T-helper 1 cell (primary cell): ENCODE results near the gene PITPNC1.

Experiments
- DNase-seq, 5 donors: peaks; one replicate each; pipeline ENCODE4 v3.0.0-alpha.2; 2012 to 2020

The PITPNC1 gene

DNA sequence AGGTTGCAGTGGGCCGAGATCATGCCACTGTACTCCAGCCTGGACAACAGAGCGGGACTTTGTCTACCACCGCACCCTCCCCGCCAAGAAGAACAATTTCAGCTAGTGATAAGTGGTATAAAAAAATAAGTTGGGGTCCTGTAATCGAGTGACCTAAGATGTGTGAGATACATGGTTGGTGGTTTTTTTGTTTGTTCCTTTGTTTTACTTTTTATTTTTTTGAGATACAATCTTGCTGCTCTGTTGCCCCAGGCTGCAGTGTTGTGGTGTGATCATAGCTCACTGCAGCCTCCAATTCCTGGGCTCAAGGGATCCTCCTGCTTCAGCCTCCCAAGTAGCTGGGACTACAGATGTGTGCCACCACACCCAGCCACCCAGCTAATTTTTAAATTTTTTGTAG, 58.7 kb downstream of the PITPNC1 start:
- DNase-seq = no peak

DNA sequence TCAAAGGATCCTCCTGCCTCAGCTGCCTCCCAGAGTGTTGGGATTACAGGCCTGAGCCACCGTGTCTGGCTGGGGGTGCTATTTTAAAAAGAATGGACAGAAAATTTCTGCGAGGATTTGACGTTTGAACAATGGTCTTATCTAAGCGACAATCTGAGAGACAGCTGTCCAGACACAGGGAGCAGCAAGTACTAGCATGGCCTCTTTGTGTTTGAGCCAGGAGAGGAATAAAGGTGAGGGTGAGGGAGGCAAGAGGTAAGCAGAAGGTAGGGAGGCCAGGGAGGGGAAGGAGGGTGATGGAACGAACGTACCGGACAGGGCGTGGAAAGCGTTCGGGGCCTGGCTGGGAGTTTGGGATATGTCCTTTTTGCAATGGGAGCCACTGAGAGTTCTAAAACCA, 59.2 kb downstream of the PITPNC1 start:
- no peak for DNase-seq

DNA sequence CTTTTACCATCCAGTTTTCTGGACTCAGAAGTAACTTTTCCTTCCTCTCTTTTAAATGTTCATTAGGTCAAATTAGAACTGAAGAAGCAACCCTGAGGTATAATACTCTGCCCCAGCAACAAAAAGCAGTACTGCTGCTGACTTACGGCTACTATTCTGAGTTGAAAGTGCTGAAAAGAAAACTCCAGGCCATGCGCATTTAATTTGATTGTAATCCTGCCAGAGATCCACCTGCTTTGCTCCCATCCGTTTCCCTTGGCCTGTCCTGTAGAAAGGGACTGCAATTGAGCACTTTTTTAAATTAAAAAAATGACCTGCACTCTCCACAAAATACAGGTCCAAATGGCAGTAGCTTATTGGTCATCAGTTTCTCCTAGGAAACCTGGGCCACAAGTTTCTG, 61.6 kb downstream of the PITPNC1 start:
- DNase-seq = no peak

DNA sequence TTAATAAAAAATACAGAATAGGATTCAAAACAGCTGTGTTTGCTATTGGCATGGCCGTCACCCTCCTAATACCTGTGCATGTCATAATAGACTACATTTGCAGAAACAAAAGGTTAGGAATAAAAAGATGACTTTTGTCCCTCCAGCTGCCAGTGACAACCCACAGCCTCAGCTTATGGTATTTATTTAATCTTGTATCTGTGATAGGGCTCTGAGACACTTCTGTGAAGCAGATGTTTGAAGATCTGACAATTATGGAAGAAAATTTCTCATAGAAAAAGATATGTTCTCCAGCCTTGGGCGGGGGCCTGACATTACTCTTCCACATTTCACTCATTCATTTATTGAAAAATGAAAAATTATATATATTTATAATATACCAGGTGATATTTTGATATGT, 62.2 kb downstream of the PITPNC1 start:
- DNase-seq = no peak

DNA sequence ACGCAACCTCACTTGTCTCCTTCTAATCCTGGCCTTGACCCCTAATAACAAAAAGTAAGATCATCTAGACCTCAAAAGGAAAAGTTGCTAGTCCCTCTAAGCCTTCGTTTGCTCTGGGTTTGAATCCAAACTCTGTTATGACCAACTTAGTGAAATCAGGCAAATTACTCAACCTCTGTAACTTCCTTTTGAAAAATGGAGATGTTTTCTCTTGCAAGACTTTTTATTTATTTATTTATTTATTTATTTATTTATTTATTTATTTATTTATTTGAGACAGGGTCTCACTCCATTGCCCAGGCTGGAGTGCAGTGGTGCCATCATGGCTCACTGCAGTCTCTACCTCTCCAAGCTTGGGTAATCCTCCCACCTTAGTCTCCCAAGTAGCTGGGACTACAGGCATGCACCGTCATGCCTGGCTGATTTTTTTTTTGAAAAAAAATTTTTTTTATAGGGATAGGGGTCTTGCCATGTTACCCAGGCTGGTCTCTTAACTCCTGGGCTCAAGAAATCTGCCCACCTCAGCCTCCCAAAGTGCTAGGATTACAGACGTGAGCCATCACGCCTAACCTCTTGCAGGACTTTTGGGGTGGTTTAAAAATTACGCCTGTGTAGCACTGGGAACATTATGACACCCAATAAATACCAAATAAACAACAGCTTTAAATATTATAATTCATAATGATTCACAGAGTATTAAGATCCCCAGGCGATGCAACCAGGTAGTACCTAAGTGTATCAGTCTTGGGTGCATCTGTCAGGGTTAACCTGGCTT, 63.4 kb downstream of the PITPNC1 start:
- DNase-seq = no peak

DNA sequence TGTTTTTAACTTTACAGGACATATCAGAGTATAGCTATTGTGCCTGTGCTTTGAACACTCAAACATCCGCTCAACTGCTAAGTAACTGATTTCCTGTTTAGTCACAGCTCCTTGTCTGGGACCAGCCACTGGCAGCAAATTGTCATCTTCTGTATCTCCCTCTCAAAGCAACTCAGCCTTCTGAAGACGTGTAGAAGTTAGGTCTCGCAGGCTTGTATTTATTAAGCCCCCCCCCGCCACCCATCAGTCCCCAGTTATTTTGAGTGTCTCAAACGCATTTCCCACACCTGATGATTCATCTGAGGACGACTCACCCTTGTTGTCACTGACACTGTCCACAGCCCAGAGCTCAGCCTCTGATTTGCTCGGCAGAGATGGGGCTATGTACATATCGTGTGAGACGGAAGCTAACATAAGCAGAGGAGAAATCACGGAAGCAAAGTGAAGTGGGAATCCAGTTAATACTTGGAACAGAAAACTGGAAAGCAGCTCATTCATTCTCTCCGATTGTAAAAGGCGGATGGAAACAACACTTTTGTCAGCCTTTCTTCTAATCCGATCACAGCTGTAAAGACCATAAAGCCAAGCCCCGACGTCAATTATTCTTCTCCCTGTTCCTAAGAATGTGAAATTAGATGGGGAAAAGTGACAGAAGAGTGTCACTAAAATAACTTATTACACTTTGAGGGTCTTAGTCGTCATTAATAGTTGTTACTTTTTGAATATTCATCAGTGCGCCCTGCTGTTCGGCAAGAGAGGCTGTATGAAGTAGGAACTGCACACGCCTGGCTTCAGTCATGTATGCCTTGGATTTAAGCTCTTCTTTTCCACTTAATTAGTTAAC, 64.2 kb downstream of the PITPNC1 start:
- peak; percentile 49 to 90 (median 65) for DNase-seq

DNA sequence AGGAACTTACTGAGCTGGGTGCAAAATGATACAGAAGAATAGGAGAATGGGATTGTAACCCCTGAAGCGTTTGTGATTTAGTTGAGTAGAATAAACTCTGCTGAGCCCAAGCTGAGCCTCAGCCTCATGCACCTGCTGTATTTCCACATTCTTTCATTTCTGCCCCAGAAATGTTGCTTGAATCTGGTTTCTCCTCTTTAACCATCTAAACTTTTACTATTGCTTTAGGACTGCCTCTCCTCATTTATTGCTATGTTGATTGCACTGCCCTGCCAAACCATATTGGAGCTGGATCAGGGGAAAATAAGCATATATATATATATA, 64.8 kb downstream of the PITPNC1 start:
- no peak for DNase-seq

DNA sequence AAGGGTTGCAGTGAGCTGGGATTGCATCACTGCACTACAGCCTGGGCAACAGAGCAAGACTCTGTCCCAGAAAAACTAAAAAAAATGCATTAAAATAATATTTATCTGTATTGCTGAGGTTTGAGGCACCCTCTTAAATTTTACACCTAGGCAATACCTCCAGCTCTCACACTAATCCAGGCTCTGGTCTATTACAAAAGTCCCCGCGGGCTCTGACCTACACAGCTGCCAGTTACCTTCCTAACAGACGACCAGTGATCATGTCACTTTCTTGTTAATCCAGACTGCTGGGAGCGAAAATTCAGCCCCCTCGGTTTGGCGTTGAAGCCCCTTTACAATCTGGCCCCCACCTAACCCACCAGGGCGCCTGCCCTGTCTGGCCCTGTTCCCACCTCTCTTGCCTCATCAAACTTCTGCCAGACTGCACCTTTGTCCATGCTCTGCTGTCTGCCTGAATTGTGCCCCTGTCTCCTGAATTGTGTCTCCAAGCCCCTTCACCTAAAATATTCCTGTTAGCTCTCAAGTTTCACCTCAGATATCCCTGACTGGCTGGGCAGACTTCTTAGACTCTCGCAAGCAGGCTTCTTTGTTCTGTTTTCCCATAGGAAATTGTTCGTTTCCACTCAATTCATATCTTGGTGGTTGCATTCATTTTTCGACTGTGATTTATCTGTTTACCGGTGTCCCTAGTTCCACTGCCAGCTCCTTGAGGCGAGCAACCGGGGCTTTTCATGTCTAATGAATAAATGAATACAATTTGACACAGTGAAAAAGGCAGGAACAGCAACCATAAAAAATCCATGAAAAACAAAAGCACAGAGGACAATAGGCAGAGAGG, 65.9 kb downstream of the PITPNC1 start:
- no peak for DNase-seq

DNA sequence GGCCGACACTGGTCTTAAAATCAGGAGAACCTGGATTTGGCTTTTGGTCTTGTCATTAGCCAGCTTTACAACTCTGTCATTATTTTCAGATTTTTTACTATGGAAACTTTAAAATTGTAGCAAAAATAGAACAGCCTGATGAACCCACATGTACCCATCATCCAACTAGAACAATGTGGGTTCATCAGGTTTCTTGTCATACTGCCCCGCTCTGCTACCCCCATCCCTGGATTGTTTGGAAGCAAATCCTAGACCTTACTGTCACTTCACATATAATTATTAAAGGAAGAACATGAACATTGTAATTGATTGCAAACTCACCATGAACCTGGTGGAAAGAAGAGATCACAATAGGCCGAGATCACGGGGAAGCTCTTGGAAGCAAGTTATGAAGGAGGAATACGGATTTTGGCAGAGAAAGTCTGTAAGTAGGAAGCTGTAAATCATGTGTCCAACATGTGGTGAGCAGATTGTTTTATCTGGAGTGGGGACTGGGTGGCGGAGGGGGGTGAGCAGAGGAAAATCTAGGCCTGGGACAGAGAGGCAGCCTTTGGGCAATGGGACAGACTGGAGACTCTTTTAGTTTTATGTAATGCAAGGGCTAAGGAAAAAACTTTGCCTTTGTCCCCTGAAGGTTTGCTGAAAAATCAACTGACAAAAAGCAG, 67.0 kb downstream of the PITPNC1 start:
- no peak for DNase-seq

DNA sequence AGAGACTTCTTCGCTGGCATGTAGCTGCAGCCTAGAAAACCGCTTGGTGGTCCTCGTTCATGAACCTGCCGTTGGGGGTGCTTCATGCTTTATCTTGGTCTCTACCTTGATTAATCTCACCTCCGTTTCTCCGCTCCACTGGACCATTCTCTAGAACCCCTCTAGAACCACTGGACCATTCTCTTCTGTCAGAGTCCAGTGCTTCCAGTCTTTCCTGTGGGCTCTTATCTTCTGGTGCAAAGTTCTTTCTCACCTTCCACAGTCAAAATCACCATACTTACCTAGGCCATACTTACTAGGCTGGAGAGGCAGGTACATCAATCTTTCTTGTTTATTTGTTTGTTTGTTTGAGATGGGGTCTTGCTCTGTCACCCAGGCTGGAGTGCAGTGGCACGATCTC, 71.4 kb downstream of the PITPNC1 start:
- no peak for DNase-seq

DNA sequence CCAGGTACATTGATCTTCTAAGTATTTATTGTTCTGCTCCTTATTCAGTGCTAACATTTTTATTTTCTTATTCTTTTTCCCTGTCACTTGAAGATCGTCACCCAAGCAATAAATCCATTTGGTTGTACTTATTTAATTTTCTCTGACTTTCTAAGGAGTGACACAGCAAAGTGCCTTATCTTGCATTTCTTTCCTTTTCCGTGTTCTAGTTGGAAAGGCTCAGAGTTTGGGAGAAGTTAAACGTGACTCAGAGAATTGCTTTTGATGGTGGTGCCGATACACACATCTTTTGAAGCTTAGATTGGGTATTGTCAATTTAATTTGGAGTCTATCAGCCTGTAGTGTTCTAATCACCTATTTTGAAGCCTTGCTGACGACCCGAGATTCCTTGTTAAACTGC, 72.0 kb downstream of the PITPNC1 start:
- DNase-seq = no peak

DNA sequence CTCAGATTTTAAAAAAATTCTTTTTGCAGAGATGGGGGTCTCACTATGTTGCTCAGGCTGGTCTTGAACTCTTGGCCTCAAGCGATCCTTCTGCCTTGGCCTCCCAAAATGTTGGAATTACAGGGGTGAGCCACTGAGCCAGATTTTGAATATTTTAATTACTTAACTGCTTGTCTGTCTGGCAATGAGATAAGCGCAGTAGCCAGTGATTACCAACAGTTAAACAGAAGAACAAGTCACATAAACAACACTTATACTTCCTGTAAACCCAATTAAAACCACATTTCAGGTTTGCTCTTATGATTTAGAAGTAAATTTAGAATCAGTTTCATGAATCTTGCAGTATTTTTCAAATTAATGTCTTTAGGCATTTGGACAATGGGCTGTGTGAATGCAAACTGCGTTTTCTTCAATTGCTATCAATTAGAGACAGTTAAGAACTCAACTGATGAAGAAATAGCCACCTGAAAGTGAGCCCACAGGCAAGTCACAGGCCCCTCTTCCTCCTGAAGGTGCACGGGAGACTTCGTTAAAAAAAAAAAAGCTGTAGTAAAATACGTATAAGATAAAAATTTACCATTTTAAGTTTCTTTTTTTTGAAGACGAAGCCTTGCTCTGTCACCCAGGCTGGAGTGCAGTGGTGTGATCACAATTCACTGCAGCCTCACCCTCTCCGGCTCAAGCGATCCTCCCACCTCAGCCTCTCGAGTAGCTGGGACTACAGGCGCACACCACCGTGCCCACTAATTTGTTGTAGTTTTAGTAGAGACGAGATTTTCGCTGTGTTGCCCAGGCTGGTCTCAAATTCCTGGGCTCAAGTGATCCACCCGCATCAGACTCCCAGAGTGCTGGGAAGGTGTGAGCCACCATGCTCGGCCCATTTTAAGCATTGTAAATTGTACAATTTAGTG, 73.0 kb downstream of the PITPNC1 start:
- DNase-seq = no peak

DNA sequence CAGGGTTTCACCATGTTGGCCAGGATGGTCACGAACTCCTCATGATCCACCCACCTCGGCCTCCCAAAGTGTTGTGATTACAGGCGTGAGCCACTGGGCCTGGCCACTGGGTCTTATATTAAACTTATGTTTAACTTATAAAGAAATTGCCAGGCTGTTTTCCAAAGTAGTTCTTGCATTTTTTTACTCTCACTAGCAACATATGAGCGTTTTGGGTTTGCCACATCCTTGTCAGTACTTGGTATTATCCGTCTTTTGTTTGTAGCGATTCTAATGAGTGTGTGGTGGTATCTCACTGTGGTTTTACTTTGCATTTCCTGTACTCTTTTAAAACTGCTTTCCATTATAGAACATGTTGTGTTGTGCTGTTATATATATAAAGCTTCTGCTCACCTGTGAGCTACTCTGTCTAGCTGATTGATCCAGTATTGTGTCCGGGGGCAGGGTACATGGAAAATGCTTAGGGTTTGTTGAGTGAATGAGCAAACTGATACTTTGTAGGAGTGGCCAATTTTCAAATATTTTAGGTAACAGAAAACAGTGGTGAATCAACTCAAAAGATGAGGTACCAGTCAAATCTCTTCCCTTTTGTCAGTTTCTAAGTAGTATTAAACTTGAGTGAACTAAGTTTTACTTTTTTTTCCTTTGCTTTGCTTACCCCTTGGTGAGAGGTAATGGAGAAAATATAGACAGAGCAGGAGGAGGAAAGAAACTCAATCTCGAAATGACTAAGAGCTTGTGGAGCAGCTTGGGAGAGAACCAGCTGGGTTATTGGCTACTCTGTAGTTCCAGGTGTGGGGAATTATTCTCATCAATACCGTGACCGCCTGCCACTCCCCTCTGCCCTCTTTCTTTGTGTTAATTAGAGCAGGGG, 75.8 kb downstream of the PITPNC1 start:
- DNase-seq = peak in 1 of 5 donors; percentile 86

DNA sequence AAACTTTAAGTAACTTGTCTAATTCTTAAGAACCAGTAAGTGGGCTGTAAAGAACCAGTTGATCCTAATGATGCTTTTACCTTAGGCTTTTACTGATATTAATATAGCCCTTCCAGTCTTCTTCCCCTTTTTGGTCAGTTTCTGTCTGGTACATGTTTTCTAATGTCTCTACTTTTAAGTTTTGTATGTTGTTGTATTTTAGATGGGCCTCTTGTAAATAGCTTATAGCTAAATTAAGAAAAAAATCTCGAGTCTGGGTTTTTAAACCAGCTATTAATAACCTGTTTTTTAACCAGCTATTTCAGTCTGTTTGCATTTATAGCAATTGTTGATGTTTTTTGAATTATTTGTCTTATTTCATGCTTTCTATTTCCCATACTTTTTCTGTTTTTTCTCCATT, 79.0 kb downstream of the PITPNC1 start:
- no peak for DNase-seq

DNA sequence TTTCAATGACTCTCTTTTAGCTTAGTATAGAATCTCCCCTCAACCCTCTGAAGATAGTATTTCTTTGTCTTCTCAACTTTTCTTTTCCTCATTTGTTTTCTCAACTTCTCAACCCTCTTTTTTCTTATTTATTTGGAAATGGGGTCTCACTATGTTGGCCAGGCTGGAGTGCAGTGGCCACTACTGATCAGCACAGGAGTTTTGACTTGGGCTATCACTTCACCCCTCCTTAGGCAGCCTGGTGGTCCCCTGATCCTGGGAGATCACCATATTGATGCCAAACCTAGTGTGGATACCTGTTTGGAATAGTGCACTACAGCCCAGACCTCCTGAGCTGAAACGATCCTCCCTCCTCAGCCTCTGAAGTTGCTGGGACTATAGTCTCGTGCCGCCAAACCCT, 79.8 kb downstream of the PITPNC1 start:
- DNase-seq = no peak

DNA sequence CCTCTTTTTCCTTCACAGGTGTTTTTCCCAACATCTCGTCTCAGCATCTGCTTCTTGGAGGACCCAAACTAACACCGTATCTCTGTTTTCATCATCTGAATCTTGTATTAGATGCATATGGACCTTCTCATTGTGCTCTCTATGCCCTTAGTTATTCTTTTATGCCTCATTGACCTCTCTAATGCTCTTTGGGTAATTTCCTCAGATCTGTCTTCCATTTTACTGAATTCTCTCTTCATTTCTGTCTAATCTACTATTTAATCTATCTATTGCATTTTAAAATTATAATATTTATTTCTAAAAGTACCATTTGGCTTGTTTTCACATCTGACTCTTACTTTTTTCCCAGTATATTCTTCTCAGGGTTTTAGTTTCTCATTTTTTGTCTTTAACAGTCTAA, 81.1 kb downstream of the PITPNC1 start:
- no peak for DNase-seq

DNA sequence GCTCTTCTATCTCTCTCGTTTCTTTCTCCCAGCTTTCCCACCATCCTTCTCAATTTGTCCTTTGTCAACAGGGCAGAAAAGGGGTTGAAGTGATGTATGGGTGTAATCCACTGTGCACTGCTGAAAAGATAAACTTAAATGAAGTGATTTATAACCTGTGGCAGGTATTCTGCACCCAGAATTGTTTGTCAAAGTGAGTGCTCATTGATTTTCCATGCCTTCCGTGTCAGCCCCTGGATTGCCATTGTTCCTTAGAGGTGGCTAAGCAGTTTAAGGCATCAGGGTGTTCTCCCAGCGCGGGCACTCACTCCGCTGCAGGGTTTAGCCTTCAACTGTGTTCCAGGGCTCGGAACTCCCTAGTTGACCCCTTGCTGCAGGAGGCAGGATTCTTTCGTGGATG, 82.9 kb downstream of the PITPNC1 start:
- DNase-seq = no peak

DNA sequence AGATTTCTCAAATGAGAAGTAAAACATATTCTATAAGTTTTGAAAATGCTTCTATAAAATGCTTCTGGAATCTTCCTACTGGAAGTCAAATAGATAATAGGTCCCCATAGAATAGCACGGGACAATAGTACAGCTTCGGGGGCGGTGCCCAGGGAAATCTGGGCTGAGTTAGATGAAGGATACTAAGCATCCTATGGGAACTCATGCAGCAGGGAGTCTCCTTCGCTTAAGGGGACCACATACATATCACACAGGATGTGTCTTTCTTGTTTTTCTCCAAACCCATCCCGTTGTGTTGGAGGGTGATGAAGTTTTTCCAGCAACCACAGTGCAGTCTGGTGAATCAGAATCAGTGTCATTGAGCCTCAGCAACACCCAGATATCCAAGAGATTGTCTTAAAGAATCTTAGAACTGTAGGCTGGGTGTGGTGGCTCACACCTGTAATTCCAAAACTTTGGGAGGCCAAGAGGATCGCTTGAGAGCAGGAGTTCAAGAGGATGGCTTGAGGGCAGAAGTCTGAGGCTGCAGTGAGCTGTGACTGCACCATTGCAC, 84.2 kb downstream of the PITPNC1 start:
- no peak for DNase-seq

DNA sequence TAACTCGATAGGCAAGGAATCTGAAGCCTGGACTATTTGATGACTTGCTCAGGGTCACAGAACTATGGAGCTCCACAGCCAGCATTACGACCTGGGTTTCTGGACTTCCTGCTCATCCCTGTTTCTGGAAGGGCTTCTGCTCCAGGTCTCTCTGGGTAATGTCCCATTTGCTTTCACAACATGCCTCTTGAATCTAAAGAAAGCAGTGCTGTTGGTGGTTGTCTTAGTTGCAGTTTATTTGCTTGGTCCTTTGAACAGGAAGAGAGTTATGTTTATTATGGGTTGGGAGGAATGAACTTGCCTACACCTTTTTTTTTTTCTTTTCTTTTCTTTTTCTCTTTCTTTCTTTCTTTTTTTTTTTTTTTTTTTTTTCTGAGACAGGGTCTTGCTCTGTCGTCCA, 84.8 kb downstream of the PITPNC1 start:
- DNase-seq = no peak

DNA sequence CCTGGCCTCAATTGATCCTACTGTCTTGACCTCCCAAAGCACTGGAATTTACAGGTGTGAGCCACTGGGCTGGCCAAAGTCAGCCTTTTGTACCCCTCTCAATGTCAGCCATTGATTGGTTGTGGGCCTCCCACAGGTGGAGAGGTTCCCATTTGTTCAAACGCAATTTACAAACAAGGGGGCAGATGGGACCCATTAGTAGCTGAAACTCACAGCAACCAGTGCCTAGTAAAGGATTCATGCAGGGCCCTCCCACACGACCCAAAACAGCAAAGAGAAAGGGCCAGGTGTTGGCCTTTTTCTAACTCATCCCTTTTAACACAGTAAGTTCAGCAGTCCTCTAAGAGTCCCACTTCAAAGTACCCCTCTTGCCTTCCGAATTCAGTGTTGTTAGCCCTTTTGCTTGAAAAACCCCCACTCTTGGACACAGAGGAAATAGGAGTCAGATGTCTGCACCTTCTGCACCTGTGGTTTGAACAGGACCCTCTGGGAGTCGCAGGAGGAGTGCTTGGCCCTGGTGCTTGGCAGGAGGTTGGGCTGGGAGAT, 89.2 kb downstream of the PITPNC1 start:
- no peak for DNase-seq
